ENCODE measurements around the gene CMIP. TPM values are rescaled to one million over a fixed set of nuclear protein-coding genes. Genes with fewer than 3 reads are reported as not detected.

Gene CMIP
- total RNA-seq, 1 donor from 2014 or later, result 111 TPM

- no peak for DNase-seq (ENCODE audit: extremely low read depth, low read depth, low spot score)
Observed at GRCh38 chr16:81526199-81526598, 81.6 kb downstream of the CMIP start.

- DNase-seq (ENCODE audit: extremely low read depth, low read depth, low spot score), result no peak
Observed at GRCh38 chr16:81526935-81527334, 82.3 kb downstream of the CMIP start.

GRCh38 chr16:81527477-81528178 lies 83.0 kb downstream of the CMIP start:
- DNase-seq (ENCODE audit: extremely low read depth, low read depth, low spot score), result no peak

GRCh38 chr16:81528256-81528655 lies 83.6 kb downstream of the CMIP start:
- no peak for DNase-seq (ENCODE audit: extremely low read depth, low read depth, low spot score)

- DNase-seq (ENCODE audit: extremely low read depth, low read depth, low spot score), result no peak
Observed at GRCh38 chr16:81530296-81530721, 85.7 kb downstream of the CMIP start.

- DNase-seq (ENCODE audit: extremely low read depth, low read depth, low spot score), result no peak
Observed at GRCh38 chr16:81530814-81531213, 86.2 kb downstream of the CMIP start.

- DNase-seq (ENCODE audit: extremely low read depth, low read depth, low spot score), result no peak
Observed at GRCh38 chr16:81531419-81531821, 86.8 kb downstream of the CMIP start.

GRCh38 chr16:81532491-81533174 lies 88.0 kb downstream of the CMIP start:
- DNase-seq (ENCODE audit: extremely low read depth, low read depth, low spot score), result no peak

- no peak for DNase-seq (ENCODE audit: extremely low read depth, low read depth, low spot score)
Observed at GRCh38 chr16:81533175-81533507, 88.5 kb downstream of the CMIP start.

- DNase-seq (ENCODE audit: extremely low read depth, low read depth, low spot score), result no peak
Observed at GRCh38 chr16:81535679-81536360, 91.2 kb downstream of the CMIP start.

- no peak for DNase-seq (ENCODE audit: extremely low read depth, low read depth, low spot score)
Observed at GRCh38 chr16:81536648-81537047, 92.0 kb downstream of the CMIP start.

- DNase-seq (ENCODE audit: extremely low read depth, low read depth, low spot score), result no peak
Observed at GRCh38 chr16:81537721-81538561, 93.3 kb downstream of the CMIP start.

- no peak for DNase-seq (ENCODE audit: extremely low read depth, low read depth, low spot score)
Observed at GRCh38 chr16:81539009-81539758, 94.6 kb downstream of the CMIP start.

- no peak for DNase-seq (ENCODE audit: extremely low read depth, low read depth, low spot score)
Observed at GRCh38 chr16:81539759-81540472, 95.3 kb downstream of the CMIP start.

GRCh38 chr16:81541314-81541713 lies 96.7 kb downstream of the CMIP start:
- DNase-seq (ENCODE audit: extremely low read depth, low read depth, low spot score), result no peak

GRCh38 chr16:81542609-81543570 lies 98.3 kb downstream of the CMIP start:
- no peak for DNase-seq (ENCODE audit: extremely low read depth, low read depth, low spot score)

- no peak for DNase-seq (ENCODE audit: extremely low read depth, low read depth, low spot score)
Observed at GRCh38 chr16:81543571-81543970, 99.0 kb downstream of the CMIP start.

- no peak for DNase-seq (ENCODE audit: extremely low read depth, low read depth, low spot score)
Observed at GRCh38 chr16:81544261-81544660, 99.7 kb downstream of the CMIP start.

All from glomerular endothelial cell (primary cell).